Measurements from ENCODE around the gene PACS1.

PACS1 gene

DNA sequence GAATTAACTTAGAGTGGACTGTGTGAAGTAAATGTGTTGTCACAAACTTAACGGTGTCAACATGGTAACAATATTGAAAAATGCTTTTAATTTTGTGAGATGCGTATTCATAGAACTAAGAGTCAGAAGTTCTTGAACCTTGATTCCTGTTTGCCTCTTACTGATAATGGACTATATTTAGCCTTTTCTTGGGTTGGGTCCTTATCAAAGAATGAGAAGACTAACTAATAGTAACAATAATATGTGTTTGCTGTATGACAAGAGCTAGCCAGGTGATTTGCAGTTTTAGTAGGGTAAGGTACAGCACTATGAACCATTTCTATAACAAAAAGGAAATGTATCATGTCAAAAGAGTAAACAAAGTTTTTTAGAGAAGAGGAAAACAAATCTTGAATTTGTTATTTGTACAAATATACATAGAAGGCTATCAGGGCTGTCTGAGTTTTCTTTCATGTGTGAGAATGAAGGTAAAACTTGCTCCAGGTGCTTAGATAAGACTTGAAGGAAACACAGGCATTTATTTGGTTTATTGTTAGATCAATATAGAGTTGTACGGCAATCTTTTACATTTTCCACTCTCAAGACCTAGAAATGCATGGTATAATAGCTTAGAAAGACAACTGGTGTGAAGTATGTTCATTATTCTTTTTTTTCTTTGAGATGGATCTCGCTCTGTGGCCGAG lies 74.1 kb downstream of the PACS1 start:
- DNase-seq: no peak

DNA sequence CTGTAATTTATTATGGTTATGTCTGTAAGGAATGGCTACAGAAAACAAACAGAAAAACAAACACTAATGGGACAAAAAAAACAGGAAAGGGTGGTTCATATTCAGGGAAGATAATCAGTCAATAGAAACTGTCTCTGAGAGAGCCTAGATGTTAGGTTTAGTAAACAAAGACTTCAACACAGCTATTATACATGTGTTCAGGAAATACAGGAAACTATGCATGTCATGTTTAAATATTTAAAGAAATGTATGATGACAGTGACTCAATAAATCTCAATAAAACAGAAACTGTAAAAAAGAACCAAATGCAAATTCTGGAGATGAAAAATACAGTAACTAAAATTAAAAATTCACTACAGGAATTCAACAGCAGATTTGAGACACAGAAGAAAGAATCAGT lies 76.0 kb downstream of the PACS1 start:
- DNase-seq: no peak

DNA sequence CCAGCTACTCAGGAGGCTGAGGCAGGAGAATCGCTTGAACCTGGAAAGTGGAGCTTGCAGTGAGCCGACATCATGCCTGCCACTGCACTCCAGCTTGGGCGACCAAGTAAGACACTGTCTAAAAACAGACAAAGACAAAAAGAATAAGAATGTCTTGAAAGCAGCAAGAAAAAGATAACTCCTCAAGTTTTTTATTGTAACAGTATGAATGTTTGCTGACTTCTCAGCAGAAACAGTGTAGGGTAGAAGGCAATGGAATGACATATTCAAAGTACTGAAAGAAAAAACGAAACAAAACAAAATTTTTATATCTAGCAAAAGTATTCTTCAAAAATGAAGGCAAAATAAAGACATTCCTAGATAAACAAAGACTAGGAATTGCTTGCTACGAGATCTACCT lies 76.9 kb downstream of the PACS1 start:
- no peak for DNase-seq

DNA sequence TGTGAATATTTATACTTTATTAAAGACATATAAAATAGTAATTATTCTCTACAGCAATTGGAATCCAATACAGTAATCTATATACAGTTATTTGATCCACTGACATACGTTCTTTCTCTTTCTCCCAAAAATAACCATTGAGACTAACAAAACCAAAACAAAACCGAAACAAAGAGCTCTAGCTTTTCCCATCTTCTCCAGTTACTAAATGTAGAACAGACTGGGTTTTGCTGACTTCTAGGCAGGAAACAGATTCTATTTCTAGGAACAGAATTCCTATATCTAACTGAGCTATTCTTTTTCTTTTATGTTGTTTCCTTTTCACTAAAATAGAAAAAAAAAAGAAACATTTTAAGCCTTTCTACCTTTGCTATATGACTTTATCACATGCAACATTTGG lies 80.1 kb downstream of the PACS1 start:
- no peak for DNase-seq

DNA sequence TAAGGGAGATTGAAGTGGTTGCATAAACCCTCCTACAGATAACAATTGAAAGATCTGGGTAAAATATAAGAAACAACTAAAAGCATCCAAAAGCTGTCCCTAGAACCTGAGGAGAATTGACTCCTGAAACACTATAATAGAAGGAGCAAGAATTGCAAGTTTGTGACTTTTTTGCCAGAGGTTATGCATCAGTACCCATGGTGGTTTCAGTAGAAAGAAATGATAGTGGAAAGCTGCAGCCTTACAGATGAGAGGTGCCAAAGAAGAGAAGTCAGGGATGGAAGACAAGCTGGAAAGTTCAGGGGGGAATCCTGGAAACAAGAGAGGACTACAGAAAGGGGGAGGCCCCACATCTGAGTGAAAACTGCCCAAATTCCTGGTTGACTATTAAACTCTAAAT lies 80.7 kb downstream of the PACS1 start:
- DNase-seq: no peak

DNA sequence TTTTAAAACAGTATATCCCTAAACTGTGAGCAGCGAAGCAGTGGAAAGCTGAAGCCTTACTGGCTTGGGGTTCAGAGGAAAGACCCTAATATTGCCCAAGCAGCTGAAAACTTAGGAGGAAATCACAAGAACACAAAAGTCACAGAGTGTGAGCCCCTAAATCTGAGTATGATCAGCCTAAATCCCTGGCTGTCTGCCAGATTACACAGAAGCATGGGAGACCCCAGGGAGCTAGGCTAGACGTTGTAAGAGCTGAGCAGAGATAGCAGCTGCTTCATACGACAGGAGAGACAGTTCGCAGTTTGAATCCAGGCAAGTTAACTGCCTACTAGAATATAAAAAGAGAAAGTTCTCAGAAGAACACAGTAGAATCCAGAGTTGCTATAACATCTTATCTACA lies 81.2 kb downstream of the PACS1 start:
- no peak for DNase-seq

GRCh38 chr11:66154109-66154508 lies 84.0 kb downstream of the PACS1 start:
- DNase-seq: no peak

GRCh38 chr11:66155387-66156073 lies 85.5 kb downstream of the PACS1 start:
- no peak for DNase-seq

GRCh38 chr11:66157182-66157864 lies 87.3 kb downstream of the PACS1 start:
- DNase-seq: no peak

GRCh38 chr11:66158156-66158555 lies 88.1 kb downstream of the PACS1 start:
- DNase-seq: no peak

DNA sequence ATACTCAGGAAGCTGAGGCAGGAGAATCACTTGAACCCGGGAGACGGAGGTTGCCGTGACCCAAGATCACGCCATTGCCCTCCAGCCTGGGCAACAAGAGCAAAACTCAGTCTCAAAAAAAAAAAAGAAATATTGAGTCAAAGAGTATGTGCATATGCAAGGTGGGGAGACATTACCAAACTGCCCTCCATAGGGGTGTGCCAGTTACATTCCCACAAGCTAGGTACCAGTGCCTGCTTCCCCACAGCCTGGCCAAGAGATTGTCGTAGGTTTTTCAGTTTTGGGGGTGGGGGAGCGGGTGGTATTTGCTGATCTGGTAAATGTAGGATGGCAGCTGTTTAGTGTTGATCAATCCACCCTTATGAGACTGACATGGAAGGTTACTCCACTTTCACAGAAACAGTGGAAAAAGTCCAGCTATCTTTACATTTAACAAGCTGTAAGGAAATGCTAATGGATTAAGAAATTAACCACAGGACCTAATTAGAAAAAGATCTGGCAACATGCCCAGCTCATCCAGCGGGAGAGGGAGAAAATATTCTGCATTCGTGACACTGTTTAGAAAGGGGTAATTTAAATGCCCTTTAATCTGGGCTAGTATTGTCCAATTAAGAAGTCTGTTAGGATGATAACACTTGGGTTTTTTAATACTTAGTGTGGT lies 89.4 kb downstream of the PACS1 start:
- no peak for DNase-seq

DNA sequence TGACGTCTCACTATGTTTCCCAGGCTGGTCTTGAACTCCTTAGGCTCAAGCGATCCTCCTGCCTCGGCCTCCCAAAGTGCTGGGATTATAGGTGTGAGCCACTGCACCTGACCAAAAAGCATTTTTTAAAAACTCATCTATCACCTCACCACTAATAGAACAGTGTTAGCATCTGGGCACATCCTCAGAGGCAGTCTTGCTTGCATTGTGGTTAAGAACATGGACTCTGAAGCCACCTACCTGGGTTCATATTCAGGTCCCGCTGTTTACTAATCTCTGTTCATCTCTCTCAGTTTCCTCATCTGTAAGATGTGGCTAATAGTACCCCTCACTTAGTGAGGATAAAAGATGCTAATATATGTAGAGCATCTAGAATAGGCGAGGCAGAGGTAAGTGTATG lies 90.6 kb downstream of the PACS1 start:
- DNase-seq: no peak

- DNase-seq: no peak
These were observed 98.2 kb downstream of the PACS1 start for GRCh38 chr11:66168289-66168688.

- DNase-seq: no peak
These were observed 102.1 kb downstream of the PACS1 start for GRCh38 chr11:66172146-66172545.

DNA sequence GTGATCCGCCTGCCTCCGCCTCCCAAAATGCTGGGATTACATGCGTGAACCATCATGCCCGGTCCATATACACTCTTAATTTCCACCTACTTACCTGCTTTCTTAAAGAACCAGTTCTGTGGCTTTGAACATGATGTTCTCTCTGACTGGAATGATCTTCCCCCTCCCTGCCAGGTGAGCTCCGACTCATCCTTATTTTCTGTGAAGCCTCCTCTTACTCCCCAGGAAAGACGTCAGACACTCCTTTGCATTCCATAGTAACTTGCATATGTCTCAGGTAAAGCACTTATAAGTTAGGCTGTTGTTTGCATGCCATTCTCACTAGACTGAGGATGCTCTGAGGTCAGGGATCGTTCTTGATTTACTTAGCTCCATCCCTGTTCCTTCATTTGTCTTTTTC lies 106.6 kb downstream of the PACS1 start:
- DNase-seq: no peak

DNA sequence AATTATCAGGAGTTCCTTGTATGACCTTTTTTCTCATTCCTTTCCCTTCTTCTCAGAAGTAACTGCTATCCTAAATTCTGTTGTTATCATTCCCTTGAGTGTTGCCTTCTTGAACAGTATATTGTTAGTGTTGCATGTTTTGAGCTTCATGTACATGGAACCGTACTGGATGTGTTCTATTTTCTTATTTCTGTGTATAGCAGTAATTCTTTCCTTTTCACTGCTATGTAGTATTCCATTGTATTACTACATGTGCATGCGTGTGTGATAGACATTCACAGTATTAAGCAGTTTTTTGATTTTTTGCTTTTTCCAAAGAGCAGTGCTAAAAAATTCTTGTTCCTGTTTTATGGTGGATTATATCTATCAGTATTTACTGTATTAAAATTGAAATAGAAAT lies 108.1 kb downstream of the PACS1 start:
- DNase-seq: no peak

DNA sequence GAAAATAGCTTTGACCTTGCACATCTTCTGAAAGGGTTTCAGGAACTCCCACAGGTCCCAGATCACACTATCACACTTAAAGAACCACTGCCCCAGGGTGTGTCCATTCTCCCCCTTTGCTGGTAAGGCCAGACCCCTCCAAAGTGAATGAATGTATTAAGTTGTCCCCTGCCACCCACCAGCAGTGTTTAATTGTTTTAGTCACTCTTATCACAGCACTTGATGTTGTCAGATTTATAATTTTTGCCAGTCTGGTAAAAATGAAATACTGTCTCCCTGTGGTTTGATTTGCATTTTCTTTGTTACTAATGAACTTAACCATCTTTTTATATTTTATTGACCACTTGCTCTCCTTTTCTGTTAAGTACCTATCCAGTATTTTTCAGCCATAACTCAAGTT lies 108.8 kb downstream of the PACS1 start:
- DNase-seq: no peak

GRCh38 chr11:66181632-66182315 lies 111.7 kb downstream of the PACS1 start:
- DNase-seq: no peak

DNA sequence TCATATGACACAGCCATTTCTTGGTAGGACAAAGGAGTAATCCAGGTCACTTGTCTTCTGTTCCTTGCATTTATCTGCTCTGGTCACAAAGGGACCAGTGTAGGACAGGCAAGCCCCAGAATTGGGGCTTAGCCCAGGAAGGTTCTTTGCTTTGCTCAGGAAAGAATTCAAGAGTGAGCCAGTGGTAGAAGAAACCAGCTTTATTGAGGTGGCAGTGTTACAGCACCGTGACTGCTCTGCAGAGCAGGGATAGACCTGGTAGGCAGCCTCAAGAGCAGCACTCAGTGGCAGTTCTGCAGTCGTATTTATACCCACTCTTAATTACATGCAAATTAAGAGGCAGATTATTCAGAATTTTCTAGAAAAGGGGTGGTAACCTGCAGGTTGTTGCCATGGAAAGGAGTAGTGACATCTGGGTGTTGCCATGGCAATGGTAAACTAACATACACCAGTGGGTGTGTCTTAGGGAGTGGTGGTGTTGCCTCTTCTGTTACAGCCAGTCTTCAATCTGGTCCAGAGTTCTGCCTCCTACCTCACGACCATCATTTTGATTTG lies 113.5 kb downstream of the PACS1 start:
- DNase-seq: no peak

DNA sequence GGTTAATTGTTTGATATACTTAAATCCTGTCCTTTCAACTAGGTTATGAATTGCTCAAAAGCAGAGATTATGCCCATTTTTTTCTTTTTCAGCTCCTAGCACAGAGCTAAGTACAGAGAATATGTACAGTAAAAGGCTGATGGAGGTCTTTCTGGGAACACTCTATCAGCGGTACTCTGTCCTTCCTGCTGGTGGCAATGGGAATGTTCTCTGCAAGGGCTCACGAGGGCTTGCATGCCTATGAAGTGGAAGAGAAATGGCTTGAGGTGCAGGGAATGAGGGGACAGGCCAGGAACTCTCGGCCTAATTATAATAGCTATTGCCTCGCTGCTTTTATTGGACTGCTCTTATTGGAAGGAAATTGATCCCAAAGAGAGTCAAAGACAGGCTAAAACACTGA lies 114.7 kb downstream of the PACS1 start:
- DNase-seq: no peak

- no peak for DNase-seq
These were observed 116.4 kb downstream of the PACS1 start for GRCh38 chr11:66186470-66186869.

DNA sequence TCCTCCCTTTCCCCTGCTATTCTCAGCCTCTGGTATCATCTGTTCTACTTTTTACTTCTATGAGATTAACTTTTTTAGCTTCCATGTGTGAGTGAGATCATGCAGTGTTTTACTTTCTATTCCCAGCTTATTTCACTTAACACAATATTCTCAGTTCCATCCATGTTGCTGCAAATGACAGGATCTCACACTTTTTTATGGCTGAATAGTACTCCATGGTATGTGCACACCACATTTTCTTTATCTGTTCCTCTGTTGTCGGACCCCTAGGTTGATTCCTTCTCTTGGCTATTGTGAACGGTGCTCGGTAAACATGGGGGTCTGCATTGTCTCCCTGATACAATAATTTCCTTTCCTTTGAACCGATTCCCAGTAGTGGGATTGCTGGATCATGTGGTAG lies 117.4 kb downstream of the PACS1 start:
- no peak for DNase-seq

DNA sequence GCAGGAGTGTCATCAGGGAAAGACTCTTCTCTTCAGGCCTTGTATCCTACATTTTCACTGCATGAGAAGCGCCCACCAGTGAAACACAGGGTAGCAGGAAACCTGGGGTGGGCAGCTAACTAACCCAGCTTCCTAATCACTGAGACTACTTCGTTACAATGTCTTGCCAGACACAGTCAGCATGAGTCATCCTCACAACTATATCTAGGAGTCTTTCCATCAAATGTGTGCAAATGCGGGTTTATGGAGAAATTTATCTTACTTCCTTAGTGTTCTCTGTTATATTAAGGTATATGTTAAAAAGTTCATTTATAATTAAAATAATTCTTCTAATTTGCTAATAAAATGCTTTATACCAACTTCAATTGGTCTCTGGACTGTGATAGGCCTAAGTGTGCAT lies 118.5 kb downstream of the PACS1 start:
- no peak for DNase-seq
